Urothelium cell line (cell line): Measurements from ENCODE around the gene CDC37L1.

Experiments used
- DNase-seq: peaks from one replicate; pipeline ENCODE4 v3.0.0; 2011; ENCODE audit warnings: low spot score, mixed read lengths
- FAIRE-seq: peaks from 2 replicates; lab custom pipeline; 2011; peaks lifted over from hg19 to GRCh38; lab: Jason Lieb, UNC

The CDC37L1 gene

GRCh38 chr9:4667681-4668080, 11.7 kb upstream of the CDC37L1 start:
- no peak for FAIRE-seq
- DNase-seq = no peak

GRCh38 chr9:4668604-4669003, 10.8 kb upstream of the CDC37L1 start:
- DNase-seq (no peak), FAIRE-seq (no peak)

DNA sequence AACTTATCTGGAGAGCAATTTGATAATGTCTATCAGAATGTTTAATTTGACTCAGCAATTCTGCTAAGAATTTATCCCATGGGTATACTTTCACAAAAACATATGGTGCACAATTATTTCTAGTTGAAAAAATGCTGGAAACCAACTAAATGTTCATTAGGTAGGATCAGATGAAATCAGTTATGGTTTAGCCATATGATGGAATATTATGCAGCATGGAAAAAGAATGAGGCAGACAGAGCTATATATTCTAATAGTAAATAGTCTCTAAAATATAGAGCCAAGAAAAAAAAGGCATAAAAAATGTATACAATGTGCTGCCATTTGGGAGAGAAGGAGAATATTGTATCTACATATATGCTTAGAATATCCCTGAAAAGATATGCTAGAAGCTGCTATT, 9.5 kb upstream of the CDC37L1 start:
- DNase-seq = no peak
- no peak for FAIRE-seq

DNA sequence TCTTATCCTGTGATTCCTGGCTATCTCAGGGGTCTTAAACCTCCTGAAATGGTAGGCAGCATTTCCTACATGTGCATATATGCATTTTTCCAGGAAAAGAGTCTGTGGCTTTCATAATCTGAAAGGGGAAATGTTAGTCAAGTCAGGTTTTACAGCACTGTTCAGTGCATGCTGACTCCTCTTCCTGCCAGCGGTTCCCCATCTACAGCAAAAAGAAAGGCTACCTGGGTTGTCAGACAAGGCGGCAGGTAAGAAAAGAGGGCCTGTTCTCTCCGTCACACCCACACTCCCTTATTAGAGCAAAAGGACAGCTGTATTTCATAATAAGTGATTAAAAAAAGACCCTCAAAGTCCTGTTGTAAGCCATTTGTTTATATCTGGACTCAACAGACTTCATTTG, 8.8 kb upstream of the CDC37L1 start:
- DNase-seq (no peak), FAIRE-seq (no peak)

- FAIRE-seq (no peak), DNase-seq (no peak)
Measured at GRCh38 chr9:4671737-4672136, 7.6 kb upstream of the CDC37L1 start.

- FAIRE-seq = no peak
- no peak for DNase-seq
Measured at GRCh38 chr9:4674783-4675182, 4.6 kb upstream of the CDC37L1 start.

DNA sequence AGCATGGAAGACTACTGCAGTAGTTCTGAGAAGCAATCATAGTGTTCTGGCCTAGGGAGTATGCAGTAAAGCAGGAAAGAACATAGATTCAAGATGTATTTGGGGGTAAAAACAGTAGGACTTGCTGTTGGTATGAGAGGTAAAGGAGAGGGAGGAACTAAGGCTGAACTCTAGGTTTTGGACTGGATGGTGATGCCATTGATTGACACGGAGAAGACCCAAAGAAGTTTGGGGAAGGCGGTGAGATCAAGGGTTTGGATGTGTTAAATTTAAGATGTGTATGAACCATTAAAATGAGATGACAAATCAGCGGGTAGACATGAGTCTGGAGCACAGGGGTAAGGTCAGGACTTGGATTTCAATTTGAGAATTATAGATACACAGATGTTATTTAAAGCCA, 2.0 kb upstream of the CDC37L1 start:
- FAIRE-seq = no peak
- DNase-seq = no peak

GRCh38 chr9:4678679-4679267, 596 bp upstream of the CDC37L1 start:
- no peak for FAIRE-seq
- DNase-seq = no peak

DNA sequence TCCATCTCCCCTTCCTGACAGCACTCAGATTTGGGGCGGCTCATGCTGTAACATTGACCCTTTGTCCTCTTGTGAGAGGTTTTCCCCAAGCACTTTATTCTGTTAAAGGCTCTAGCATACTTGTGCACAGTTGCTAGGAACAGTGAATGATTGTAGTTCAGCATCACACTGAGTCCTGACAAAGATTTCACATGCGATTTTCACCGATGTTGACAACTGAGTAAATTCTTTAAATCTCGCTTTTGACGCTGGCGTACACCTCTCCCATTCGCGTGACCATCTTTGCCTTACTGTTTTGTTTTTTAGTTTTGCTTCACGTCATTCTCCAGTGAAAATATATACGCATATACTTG, 780 bp downstream of the CDC37L1 start:
- DNase-seq = no peak
- FAIRE-seq = no peak

DNA sequence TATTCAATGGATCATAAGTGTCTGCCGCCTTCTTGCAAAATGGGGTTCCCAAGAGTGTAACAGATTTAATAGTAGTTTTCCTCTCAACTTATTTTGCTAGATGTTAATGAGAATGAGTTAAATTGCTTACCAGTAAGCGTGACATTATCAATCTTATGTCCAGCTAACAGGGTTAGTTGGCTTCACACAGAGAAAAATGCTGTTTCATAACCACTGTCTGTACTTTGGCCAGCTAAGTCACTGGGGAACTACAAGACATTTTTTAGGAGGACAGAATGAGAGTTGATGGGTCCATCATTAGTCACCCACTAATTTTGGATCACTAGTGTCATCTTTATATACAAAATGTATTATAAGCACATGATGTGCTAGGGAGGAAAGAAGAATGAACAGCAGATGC, 1.4 kb downstream of the CDC37L1 start:
- FAIRE-seq = no peak

DNA sequence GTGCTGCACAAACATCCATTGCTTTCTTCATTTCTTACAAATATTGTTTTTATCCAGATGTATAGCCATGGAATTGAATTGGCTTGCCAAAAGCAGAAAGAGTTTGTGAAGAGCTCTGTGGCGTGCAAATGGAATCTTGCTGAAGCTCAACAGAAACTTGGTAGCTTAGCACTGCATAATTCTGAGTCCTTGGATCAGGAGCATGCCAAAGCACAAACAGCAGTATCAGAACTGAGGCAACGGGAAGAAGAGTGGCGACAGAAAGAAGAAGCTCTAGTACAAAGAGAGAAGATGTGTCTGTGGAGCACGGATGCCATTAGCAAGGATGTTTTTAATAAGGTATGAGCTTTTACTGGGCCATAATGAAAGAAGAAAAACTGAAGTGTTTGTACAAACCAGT, 5.5 kb downstream of the CDC37L1 start:
- no peak for FAIRE-seq
- DNase-seq = no peak

More for the DNA sequence above, 1.4 kb downstream of the CDC37L1 start:
- no peak for DNase-seq

DNA sequence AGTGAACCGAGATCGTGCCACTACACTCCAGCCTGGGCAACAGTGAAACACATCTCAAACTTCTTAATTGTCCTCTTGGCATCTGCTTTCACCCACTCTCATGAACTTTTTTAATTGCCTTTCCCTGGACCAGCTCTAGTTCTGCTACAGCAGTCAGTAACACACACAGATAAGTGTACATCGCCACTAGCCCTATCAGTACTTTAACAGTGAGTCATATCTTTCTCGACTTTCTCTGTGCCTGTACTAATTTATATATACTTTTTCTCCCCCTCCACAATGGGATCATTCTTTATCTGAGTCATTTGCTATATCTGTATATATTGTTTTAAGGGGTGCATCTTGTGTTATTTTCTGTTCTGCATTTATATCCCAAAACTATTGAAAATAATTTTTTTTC, 6.7 kb downstream of the CDC37L1 start:
- FAIRE-seq = no peak
- DNase-seq = no peak

- DNase-seq = no peak
- FAIRE-seq = no peak
Measured at GRCh38 chr9:4686584-4686983, 7.2 kb downstream of the CDC37L1 start.

DNA sequence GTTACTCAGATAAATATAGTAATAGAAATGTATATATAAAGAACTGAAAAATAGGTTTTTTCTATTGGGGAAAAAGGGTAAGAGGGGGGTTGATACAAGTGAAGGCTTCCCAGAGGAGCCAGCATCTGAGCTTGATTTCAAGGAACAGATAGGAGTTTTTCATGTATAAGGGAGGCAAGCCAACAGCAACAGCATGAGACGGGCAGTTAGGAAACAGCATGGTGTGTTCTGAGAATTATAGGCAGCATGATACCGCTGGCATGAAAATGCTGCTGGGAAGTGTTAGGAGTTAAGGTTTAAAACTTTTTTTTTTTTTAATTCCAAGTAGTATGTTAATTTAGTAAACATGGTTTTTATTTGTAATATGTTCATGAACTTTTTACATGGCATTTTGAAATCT, 9.7 kb downstream of the CDC37L1 start:
- FAIRE-seq = no peak
- no peak for DNase-seq

DNA sequence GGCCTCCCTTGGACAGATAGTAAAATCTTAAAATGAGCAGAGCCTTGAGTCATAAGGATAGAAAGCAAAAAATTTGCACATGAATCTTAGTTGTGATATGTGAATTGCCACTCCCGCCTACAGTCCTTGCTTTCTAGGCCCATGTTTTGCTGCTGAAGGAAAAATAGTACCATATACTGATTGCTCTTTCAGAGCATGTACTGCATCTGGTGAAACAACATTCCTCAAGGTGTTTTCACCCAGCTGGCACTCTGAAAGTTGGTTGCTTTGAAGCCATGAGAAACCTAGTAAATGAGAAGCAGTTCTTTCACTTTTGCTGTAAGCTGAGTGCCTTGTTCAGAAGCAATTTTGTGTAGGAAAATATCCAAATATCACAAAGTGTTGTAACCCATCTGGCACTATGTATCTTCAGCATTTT, 10.3 kb downstream of the CDC37L1 start:
- no peak for FAIRE-seq
- no peak for DNase-seq

GRCh38 chr9:4690144-4690543, 10.8 kb downstream of the CDC37L1 start:
- DNase-seq = no peak
- no peak for FAIRE-seq

DNA sequence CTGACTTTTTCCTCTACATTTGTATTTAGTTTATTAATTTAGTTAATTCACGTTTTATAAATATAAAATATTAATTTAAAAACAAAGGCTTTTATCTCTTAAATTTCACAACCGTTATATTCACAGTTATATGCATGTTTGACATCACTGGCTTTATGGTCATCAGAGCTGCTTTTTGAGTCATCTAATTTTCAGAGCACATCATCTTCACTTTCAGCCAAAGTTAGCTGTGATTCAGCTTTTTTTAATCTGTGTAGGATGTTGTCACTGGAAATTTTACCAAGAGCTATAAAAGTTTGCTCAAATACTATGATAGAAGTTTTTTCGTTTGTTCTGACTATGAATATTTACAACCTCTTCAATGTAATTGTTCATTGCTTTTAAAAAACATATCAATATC, 12.4 kb downstream of the CDC37L1 start:
- DNase-seq = no peak
- FAIRE-seq = no peak

GRCh38 chr9:4700091-4700490, 20.7 kb downstream of the CDC37L1 start:
- FAIRE-seq (no peak), DNase-seq (no peak)

DNA sequence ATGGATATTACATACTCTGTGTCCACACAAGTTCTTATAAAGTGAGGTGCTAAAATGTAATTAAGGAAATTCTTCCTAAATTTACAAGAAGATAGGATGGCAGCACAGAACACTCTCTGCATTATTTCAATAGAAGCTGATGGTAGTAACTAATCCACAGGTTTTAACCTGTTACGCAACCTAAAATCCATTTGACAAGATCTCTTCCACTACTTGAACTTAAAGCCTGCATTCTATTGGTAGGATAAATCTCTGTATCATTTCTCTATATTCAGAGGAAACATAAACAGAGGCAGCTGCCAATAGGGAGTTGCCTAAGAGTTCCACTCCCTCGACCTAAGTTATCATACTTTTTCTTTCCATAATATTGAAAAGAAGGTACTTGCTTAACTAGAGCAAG, 21.6 kb downstream of the CDC37L1 start:
- no peak for FAIRE-seq
- DNase-seq = no peak

DNA sequence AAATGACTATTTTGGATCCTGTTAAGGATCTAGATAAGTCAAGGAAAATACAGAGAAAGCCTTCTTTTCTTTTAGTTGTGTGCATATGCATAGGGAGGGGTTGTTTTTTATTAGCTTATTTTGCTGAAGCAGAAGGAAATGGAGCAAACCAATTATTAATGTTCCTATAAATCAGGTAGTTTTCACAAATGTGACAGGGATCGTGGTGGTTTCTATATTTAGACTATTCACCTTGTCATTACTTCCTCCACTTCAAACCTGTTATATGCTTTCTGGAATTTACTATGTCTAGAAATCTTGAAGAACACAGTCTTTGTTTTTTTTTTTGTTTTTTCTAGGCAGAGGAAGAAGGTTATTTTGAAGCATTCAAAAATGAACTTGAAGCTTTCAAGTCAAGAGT, 22.2 kb downstream of the CDC37L1 start:
- DNase-seq (no peak), FAIRE-seq (no peak)

DNA sequence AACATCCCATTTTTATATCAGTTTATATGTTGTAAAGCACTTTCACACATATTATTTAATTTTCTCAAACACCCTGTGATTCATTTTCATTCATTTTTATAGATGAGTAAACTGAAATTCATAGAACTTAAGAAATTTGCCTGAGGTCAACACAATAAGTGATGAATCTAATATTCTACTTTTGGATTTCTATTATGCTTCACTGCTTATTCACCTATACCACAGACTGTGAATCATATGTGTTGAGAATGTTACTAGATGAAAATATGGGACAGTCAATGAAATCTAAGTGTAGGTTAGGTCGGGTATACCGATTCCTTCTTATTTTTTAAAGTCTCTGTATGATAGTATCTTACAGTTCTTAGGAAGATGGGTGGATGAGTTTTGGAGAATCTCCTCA, 24.8 kb downstream of the CDC37L1 start:
- FAIRE-seq (no peak), DNase-seq (no peak)

- DNase-seq = no peak
- FAIRE-seq = no peak
Measured at GRCh38 chr9:4706021-4706420, 26.7 kb downstream of the CDC37L1 start.

GRCh38 chr9:4706971-4707622, 27.7 kb downstream of the CDC37L1 start:
- DNase-seq (no peak), FAIRE-seq (no peak)
